DMS153 treated with DMSO at 0.1 percent for 48 hours (cell line): Measurements from ENCODE around the gene KLRD1.
"Not testable (repeated sequence)": the region's sequence is repeated elsewhere in the genome, so short reads cannot be mapped to it uniquely, and the experiment has no call there.

Source experiments
- DNase-seq: peaks from one replicate; lab custom pipeline; 2025; ENCODE audit not compliant: unreplicated experiment; lab: John Stamatoyannopoulos, UW

KLRD1 gene

GRCh38 chr12:10336196-10336595 is 28.5 kb downstream of the KLRD1 start:
- not testable (repeated sequence) for DNase-seq

- DNase-seq = not testable (repeated sequence)
Measured at GRCh38 chr12:10338470-10338869, 30.8 kb downstream of the KLRD1 start.

- no peak for DNase-seq
Measured at GRCh38 chr12:10339053-10339840, 31.6 kb downstream of the KLRD1 start.

- not testable (repeated sequence) for DNase-seq
Measured at GRCh38 chr12:10340946-10341345, 33.3 kb downstream of the KLRD1 start.

GRCh38 chr12:10341892-10342509 is 34.3 kb downstream of the KLRD1 start:
- no peak for DNase-seq

- not testable (repeated sequence) for DNase-seq
Measured at GRCh38 chr12:10351457-10351856, 43.8 kb downstream of the KLRD1 start.

GRCh38 chr12:10354071-10354470 is 46.4 kb downstream of the KLRD1 start:
- DNase-seq = peak; percentile 24

- no peak for DNase-seq
Measured at GRCh38 chr12:10354502-10354901, 46.8 kb downstream of the KLRD1 start.

- no peak for DNase-seq
Measured at GRCh38 chr12:10358131-10358530, 50.5 kb downstream of the KLRD1 start.

GRCh38 chr12:10358969-10359368 is 51.3 kb downstream of the KLRD1 start:
- no peak for DNase-seq

GRCh38 chr12:10361084-10361483 is 53.4 kb downstream of the KLRD1 start:
- peak; percentile 52 for DNase-seq

- peak; percentile 52 for DNase-seq
Measured at GRCh38 chr12:10361622-10362021, 54.0 kb downstream of the KLRD1 start.

- DNase-seq = peak; percentile 32
Measured at GRCh38 chr12:10362325-10362724, 54.7 kb downstream of the KLRD1 start.

- peak; percentile 62 for DNase-seq
Measured at GRCh38 chr12:10362828-10363657, 55.4 kb downstream of the KLRD1 start.

GRCh38 chr12:10363658-10363913 is 55.9 kb downstream of the KLRD1 start:
- no peak for DNase-seq

GRCh38 chr12:10363914-10364814 is 56.5 kb downstream of the KLRD1 start:
- peak; percentile 82 for DNase-seq

GRCh38 chr12:10364815-10365622 is 57.3 kb downstream of the KLRD1 start:
- peak; percentile 91 for DNase-seq

- peak; percentile 74 for DNase-seq
Measured at GRCh38 chr12:10365696-10366405, 58.2 kb downstream of the KLRD1 start.

- DNase-seq = no peak
Measured at GRCh38 chr12:10366875-10367274, 59.2 kb downstream of the KLRD1 start.
